HG03342 (cell line): ENCODE data around the gene MACF1.

Experiments
- ATAC-seq: cut with Tn5 transposase; IDR thresholded peaks from one replicate; pipeline ENCODE4 v1.9.1; 2021; ENCODE audit warnings: mild to moderate bottlenecking, moderate library complexity; ENCODE audit not compliant: unreplicated experiment

Gene MACF1

DNA sequence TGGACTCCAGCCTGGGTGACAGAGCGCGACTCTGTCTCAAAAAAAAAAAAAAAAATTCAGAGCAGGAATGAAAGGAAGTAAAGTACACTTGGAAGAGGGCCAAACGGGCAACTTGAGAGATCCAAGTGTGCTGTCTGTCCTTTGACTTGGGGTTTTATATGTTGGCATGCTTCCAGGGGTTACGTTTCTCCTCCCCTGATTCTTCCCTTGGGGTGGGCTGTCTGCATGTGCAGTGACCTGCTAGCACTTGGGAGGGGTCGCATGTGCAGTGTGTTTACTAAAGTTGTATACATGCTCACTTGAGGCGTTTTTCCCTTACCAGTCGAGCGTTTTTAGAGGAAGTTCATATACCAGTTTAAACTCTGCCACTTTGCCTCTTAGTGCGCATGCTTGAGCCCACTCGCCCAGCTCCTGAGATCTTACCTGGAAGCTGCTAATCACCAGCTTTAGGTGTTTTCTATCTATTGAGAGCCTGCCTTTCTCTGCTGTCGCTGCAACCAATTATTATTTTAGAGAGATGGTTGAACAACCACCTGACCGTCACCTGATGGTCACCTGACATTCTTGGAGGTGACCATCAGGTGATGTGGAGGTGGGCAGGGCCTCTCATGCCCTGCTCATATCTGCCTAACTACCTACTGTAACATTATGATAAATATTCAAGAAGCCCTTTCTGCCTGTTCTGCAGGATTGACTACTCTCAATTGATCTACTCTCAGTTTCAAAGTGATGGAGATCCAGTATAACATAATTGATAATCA is 140.1 kb downstream of the MACF1 start:
- ATAC-seq: no peak

DNA sequence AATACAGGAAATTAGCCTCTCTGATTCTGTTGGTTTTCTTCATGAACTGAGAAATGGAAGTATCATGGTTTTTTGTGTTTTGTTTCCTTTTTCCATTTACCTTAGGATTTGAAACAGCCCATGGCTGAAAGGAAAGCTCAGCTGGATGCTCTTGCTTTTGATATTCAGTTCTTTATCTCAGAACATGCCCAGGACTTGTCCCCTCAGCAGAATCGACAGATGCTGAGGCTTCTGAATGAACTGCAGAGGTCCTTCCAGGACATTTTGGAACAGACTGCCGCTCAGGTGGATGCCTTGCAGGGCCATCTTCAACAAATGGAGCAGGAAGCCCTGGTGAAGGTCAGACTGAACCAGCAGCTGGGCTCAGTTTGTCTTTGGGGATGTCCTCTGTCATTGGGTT is 142.4 kb downstream of the MACF1 start:
- no peak for ATAC-seq

DNA sequence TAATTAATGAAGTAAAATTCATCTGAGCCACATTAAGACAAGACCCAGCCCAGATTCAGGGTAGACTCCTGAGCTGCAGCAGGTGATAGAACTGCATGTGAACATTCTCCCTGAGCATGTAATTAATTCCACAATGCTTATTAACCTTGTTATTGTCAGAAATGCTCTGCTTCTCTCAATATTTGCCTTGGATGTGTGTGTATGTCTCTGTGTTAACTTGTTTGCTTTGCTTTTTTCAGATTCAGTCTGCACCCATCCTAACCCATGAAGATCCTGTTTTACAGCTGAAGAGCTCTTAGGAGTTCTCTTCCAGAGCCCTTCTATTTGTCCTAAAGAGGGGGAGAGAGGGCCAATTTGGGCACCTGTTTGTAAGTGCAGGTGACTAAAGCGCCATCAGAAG is 143.8 kb downstream of the MACF1 start:
- ATAC-seq: no peak

DNA sequence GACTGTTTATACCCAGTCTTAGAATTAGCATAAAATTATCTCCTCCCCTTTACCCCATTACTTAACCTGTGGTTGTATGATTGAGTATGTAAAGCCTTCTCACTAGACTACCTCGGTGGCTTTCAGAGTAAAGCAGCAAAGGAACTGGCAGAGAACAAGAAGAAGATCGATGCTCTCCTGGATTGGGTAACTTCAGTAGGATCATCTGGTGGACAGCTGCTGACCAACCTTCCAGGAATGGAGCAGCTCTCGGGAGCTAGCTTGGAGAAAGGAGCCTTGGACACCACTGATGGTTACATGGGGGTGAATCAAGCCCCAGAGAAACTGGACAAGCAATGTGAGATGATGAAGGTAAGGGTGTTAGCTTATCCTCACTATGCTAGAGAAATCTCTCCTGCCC is 148.4 kb downstream of the MACF1 start:
- ATAC-seq: no peak

DNA sequence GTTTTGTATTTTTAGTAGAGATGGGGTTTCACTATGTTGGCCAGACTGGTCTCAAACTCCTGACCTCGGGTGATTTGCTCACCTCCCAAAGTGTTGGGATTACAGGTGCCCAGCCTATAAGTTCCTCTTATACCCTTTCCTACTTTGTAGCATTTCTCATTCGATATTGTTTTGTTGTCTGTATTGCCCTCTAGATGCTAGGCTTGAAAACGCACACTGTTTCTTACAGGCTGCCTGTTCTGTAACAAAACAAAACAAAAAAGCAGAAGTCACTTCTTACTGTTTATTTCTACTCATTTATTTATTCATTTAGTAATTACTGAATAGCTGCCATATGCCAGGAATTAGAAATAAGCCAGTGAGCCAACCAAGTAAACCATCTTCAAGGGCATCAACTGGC is 150.1 kb downstream of the MACF1 start:
- no peak for ATAC-seq

DNA sequence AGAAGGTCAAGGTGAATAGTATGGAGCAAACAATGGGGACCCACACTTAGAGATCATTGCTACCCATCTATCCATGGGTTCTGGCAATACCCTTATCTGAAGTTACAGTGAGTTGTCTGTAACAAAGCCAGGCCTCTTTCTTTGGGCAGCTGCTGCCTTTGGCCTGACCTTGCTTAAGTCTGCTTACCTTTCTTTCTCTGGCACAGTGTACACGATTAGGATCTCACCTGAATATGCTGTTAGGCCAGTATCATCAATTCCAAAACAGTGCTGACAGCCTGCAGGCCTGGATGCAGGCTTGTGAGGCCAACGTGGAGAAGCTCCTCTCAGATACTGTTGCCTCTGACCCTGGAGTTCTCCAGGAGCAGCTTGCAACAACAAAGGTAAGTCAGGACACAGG is 154.0 kb downstream of the MACF1 start:
- ATAC-seq: no peak

DNA sequence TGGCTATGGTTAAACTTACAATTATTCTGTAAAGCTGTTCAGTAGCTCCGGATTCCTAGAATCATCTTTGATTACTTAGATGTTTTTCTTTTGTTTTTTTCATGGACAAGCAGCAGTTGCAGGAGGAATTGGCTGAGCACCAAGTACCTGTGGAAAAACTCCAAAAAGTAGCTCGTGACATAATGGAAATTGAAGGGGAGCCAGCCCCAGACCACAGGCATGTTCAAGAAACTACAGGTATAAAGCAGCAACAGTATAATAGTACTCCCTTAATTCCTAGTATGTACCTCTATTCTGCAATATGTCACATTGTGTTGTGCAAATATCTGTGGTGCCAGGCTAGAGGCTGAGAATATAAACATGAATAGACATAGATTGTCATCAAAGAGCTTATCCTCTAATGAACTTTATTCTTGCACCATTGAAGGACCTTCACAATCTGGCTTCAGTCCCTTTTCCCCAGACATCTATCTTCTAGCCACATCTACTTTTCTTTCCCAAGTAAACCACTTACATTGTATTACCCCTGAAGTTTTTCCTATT is 154.6 kb downstream of the MACF1 start:
- ATAC-seq: no peak

DNA sequence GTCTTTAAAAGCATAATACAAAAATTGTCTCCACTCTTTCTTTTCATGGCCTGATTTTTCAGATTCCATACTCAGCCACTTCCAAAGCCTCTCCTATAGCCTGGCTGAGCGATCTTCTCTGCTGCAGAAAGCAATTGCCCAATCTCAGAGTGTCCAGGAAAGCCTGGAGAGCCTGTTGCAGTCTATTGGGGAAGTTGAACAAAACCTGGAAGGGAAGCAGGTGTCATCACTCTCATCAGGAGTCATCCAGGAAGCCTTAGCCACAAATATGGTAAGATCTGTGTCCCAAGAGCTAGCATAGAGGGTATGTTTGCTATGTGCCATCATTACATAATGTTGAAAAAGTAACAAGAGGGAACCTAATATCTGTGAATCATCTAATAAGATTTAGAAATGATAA is 156.2 kb downstream of the MACF1 start:
- no peak for ATAC-seq

DNA sequence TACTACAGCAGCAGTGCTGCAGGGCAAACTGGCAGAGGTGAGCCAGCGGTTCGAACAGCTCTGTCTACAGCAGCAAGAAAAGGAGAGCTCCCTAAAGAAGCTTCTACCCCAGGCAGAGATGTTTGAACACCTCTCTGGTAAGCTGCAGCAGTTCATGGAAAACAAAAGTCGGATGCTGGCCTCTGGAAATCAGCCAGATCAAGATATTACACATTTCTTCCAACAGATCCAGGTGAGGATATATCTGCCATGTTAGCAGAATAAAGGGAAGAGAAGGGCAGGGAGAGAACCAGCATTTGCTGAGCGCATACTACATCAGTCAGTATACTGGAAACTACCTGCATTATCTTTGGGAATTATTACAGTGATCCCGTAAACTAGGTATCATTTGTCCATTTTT is 157.0 kb downstream of the MACF1 start:
- no peak for ATAC-seq

DNA sequence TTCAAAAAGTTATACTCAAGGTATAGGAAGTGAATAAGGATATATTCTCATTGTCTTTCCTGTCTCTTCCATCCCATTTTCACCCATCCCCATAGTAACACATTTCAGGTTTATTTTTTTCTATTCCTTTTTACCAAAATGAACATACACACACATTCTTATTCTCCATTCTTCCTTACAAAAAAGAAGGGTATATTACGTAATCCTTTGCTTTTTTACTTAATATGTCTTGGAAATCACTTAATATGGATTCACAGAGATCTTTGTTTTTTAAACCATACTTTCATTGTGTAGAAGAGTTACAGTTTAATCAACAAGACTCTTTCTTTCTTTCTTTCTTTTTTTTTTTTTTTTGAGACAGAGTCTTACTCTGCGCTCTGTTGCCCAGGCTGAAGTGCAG is 158.8 kb downstream of the MACF1 start:
- no peak for ATAC-seq

DNA sequence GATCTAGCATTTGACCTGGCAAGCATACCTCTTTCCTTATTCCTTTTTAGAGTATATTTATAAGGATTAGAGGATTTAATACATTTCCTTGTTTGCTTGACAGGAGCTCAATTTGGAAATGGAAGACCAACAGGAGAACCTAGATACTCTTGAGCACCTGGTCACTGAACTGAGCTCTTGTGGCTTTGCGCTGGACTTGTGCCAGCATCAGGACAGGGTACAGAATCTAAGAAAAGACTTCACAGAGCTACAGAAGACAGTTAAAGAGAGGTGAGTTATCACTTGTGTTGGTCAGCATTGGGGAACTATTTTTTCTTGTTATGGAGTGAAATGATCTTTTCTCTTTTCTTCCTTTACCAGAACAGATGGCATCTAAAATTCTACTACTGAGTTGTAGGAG is 163.6 kb downstream of the MACF1 start:
- no peak for ATAC-seq

DNA sequence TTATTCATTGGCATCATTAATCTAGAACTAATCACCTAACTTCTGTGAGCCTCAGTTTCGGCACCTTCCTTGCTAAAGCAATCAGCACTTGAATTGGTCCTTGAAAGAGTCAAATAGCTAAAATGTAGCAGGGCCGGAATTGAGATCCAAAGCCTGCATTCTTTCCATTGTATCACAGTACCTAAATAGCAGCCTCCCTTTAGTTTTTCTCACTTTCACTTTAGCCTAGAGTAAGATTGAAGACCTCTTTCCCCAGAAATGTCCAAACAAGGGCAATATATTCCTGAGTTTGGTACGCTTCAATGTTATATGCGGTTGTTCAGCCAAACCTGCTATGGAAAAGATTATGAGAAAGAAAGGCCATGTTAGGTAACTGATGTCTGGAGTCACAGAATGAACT is 165.1 kb downstream of the MACF1 start:
- no peak for ATAC-seq

DNA sequence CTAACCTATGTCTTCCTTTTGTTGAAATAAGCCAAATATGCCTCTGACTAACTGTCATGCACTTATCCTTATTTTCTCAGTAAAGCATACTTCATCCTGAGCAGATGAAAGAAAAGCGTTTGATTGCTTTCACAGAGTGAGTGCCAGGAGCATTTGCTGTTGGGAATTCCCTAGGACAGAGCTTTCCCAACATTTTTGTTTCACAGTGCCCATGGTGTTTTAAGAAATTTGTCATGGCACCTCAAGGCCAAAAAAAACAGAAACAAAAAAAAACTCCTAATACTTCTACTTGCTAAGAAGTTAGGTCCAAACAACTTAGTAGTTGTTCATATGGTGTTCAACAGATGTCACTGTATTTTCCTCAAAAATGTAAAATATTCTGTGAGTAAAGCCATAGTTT is 166.1 kb downstream of the MACF1 start:
- no peak for ATAC-seq

DNA sequence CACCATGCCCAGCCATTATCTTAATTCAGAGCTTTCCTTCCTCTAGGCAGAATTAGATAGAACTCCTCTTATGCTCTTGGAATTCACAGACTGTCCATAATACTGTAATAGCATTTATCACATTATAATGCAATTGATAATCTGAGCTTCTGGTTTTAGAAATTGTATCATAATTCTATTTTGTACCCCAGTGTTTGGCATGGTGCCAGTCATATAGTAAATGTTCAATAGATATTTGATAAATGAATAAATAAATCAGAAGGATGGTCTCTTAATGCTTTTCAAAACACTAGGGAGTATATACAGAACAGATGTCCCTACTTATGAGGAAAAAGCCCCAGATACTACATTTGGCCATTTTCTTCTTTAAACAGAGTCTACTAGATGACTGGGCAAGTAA is 167.6 kb downstream of the MACF1 start:
- ATAC-seq: no peak

DNA sequence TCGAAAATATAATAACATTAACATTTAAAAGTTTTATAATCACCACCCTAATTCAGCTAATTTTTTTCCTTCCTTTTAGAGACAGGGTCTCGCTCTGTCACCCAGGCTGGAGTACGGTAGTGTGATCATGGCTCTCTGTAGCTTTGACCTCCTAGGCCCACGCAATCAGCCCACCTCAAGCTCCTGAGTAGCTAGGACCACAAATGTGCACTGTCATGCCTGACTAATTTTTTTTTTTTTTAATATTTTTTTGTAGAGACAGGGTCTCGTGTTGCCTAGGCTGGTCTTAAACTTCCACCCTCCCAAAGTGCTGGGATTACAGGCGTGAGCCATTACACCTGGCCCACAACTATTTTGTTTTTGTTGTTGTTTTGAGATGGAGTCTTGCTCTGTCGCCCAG is 172.2 kb downstream of the MACF1 start:
- ATAC-seq: no peak

DNA sequence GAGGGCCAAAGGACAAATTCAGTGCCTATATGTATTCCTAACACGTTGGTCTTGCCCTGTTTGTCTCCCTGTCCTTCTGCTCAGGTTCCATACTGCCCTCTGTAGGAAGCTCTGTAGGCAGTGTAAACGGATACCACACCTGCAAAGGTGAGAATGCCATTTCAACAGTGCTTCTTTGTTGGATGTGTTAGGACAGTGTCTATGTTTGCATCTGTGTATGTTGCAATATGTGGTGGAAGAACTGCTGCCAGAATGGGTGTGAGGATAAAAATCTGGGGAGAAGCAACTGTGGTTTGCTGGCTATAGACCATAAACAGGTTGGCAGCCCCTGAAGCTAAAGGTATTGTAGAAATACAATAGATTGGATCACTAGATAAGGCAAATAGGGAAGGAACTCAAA is 173.9 kb downstream of the MACF1 start:
- ATAC-seq: no peak

DNA sequence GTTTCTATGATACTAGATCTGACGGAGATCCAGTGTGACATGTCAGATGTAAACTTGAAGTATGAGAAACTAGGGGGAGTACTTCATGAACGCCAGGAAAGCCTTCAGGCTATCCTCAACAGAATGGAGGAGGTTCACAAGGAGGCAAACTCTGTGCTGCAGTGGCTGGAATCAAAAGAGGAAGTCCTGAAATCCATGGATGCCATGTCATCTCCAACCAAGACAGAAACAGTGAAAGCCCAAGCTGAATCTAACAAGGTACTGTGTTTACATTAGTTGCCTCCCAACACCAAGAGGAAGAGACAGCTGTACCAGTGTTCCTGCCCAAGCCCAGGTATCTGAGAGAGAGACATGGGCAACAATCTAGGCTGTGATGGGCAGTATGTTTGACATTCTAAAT is 174.7 kb downstream of the MACF1 start:
- ATAC-seq: no peak

DNA sequence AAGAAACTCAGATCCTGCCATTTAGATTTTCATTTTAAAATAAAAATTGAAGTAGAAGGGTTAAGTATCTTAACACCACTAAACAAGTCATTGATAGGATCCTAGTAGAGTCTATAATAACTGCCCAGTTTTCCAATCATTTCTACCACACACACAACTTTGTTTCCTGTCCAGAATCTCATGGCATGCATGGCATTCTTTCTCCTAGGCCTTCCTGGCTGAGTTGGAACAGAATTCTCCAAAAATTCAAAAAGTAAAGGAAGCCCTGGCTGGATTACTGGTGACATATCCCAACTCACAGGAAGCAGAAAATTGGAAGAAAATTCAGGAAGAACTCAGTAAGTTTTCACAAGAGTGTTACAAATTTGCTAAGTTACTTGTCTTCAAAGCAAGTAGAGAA is 175.5 kb downstream of the MACF1 start:
- ATAC-seq: no peak

DNA sequence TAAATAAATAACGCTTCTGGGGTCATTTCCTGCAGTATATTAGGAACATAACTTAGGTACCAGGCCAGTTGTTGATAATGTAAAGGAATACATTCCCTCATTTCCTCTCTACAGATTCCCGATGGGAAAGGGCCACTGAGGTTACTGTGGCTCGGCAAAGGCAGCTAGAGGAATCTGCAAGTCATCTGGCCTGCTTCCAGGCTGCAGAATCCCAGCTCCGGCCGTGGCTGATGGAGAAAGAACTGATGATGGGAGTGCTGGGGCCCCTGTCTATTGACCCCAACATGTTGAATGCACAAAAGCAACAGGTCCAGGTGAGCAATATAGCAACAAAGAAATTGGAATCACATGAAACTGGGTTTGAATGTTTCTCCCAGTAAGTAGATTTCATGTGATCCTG is 177.3 kb downstream of the MACF1 start:
- ATAC-seq: no peak

DNA sequence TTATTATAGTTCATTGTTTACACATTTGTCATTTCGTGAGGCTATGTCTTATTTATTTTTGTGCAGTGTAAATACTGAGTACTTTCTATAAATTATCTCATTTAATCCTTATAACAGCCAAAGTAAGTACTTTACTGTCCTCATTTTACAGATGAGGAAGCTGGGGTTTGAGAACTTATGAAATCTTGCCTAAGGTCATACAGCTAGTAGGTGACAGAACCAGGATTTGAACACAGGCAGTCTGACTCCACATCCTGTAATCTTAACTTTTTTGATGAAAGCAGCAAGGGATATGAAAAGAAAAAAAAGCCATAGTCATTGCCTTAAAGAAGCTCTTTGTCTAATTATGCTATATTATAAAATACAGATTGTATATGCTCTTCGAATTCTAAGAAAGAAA is 179.8 kb downstream of the MACF1 start:
- ATAC-seq: no peak

DNA sequence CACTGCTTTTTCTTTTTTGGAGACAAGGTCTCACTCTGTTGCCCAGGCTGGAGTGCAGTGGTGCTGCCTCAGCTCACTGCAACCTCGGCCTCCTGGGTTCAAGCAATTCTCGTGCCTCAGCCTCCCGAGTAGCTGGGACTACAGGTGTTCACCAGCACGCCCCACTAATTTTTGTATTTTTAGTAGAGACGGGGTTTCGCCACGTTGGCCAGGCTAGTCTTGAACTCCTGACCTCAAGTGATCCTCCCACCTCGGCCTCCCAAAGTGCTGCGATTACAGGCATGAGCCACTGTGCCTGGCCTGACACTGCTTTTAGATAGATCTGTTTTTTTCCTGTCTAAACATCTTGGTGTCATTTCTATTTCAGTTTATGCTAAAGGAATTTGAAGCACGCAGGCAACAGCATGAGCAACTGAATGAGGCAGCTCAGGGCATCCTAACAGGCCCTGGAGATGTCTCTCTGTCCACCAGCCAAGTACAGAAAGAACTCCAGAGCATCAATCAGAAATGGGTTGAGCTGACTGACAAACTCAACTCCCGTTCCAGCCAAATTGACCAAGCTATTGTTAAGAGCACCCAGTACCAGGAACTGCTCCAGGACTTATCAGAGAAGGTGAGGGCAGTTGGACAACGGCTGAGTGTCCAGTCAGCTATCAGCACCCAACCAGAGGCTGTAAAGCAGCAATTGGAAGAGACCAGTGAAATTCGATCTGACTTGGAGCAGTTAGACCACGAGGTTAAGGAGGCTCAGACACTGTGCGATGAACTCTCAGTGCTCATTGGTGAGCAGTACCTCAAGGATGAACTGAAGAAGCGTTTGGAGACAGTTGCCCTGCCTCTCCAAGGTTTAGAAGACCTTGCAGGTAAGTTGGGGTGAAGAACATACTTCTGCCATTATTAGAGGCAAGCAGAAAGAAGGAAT is 180.8 kb downstream of the MACF1 start:
- ATAC-seq: no peak

DNA sequence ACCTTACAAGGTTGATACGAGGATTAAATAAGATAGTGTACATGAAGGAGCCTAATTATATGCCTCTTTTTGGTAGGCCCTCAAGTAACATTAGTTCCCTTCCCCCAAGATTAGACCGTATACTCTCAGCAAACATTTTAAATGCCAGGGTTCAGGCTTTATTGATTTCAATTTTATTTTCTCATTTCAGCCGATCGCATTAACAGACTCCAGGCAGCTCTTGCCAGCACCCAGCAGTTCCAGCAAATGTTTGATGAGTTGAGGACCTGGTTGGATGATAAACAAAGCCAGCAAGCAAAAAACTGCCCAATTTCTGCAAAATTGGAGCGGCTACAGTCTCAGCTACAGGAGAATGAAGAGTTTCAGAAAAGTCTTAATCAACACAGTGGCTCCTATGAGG is 182.5 kb downstream of the MACF1 start:
- no peak for ATAC-seq
